Adrenal gland (tissue), 12 donors: ENCODE data around the gene MFSD2A. TPM values are rescaled to one million over a fixed set of nuclear protein-coding genes. Genes with fewer than 3 reads are reported as not detected.
A peak's percentile ranks its signal among the peaks of the same experiment; 100 is the strongest.
"Not testable (repeated sequence)": the region's sequence is repeated elsewhere in the genome, so short reads cannot be mapped to it uniquely, and the experiment has no call there.

Experiments
- DNase-seq, 7 donors: peaks; one replicate each; pipeline ENCODE4 v3.0.0-alpha.2; 2019 to 2020
- H3K27ac ChIP-seq, 5 donors: fragments of 200-600 bp; sonication (generic) in 4 of 5; 1 replicate in 3 of 5; 2 replicates in 2 of 5; pipeline versions ENCODE4 v1.5.1 to v1.8.0; 2016 to 2020; ENCODE audit warnings: mild to moderate bottlenecking in 1 of 5
- H3K27me3 ChIP-seq: fragments of 200-600 bp; 2 replicates; pipeline ENCODE4 v1.8.0; 2021
- H3K36me3 ChIP-seq, 2 donors: fragments of 200-600 bp; replicated peaks in 1 of 2; 1 replicate in 1 of 2; 2 replicates in 1 of 2; pipeline versions ENCODE4 v1.5.1 to v1.8.0; 2018 to 2022
- H3K4me1 ChIP-seq, 2 donors: fragments of 200-600 bp; replicated peaks in 1 of 2; 1 replicate in 1 of 2; 2 replicates in 1 of 2; pipeline versions ENCODE4 v1.5.1 to v1.8.0; 2018 to 2021
- H3K4me3 ChIP-seq, 4 donors: fragments of 200-600 bp; sonication (generic) in 3 of 4; one replicate each; pipeline ENCODE4 v1.5.1; 2016 to 2018
- H3K9me3 ChIP-seq, 3 donors: fragments of 200-600 bp; sonication (generic) in 1 of 3; replicated peaks in 1 of 3; 1 replicate in 2 of 3; 2 replicates in 1 of 3; pipeline versions ENCODE4 v1.5.1 to v1.8.0; 2016 to 2021
- CTCF ChIP-seq, 6 experiments: fragments of 450-650 bp in 4 of 6; fragments of 200-600 bp in 2 of 6; sonication (generic) in 1 of 6; IDR thresholded peaks; 1 replicate in 5 of 6; 2 replicates in 1 of 6; pipeline versions ENCODE4 v1.5.1 to v1.8.0; 2016 to 2021; ENCODE audit warnings: antibody characterized with exemption in 6 of 6, mild to moderate bottlenecking in 2 of 6, moderate library complexity in 1 of 6
- POLR2A ChIP-seq, 2 donors: fragments of 450-650 bp; IDR thresholded peaks; one replicate each; pipeline ENCODE4 v1.6.1; 2017; ENCODE audit warnings: antibody characterized with exemption in 2 of 2, mild to moderate bottlenecking in 2 of 2, moderate library complexity in 1 of 2
- WGBS, 4 donors: extraction: QIAGEN DNeasy Blood & Tissue Kit in 2 of 4; methylation state at CpG; one replicate each; pipeline versions ENCODE4 v1.1.5 to v1.1.7; 2013 to 2017; 5-methylcytosine and 5-hydroxymethylcytosine counted together
- intact Hi-C, 2 donors: fragments of 100-400 bp; cut with DNase I; formaldehyde crosslinking; loops; one replicate each; pipeline versions ENCODE4 v1.14.1 to v1.15.0; 2022 to 2023
- polyA plus RNA-seq, 3 donors: library from polyadenylated mRNA; stranded (reverse); fragments of 200-250 nt in 2 of 3; fragments of 350-450 nt in 1 of 3; fragmentation: Illumina TruSeq in 1 of 3; extraction: RNeasy Lipid Tissue Mini Kit (QIAGEN cat#74804) in 1 of 3; gene quantifications; one replicate each; pipeline ENCODE4 v1.2.3, GENCODE V29; 2013 to 2014
- total RNA-seq, 9 donors: library from RNA; depleted of rRNA in 4 of 9; stranded (reverse); fragments of >200 nt in 4 of 9; fragments of 120-200 nt in 1 of 9; fragmentation: NEBNext Ultra II Directional in 1 of 9; extraction: Animal tissue kit (Norgen Biotek cat#: 25700) in 1 of 9; gene quantifications; one replicate each; pipeline versions ENCODE4 v1.1.0 to v1.2.4, GENCODE V29; 2013 to 2023
- donor health status: healthy with polysubstance abuse.
- donor health status: Bipolar disorder and iron deficiency.
- donor health status: DM: yes; HTN: yes; CAD: no.
- donor health status: DM: no; HTN: no; CAD: no.
- donor health status: DM: no; HTN: no; CAD: no.
- donor health status: DM: yes; HTN: yes; CAD: no.

Gene MFSD2A
- total and polyA plus RNA-seq, 12 donors = 0.17 to 3.2 (median 1.3) TPM

- intact Hi-C loops = no loop called here
Measured at GRCh38 chr1:39959651-39960333, 4.8 kb downstream of the MFSD2A start.

GRCh38 chr1:39960431-39960958, 5.5 kb downstream of the MFSD2A start:
- Histone ChIP-seq H3K27ac (no peak overlapping the region), H3K36me3 (no peaks in the 10 kb centered on the region), H3K4me1 (peaks cover 7% of the 10 kb centered on the region in 2 donors), H3K4me3 (no peak overlapping the region), H3K9me3 (no peaks in the 10 kb centered on the region), H3K27me3 (no peaks in the 10 kb centered on the region)
- 56 to 73% (median 67%) methylated on average over 3 to 13 of the region's 13 CpGs for WGBS, 4 donors
- TF ChIP-seq CTCF (IDR thresholded peaks at IDR 0.05) (no peak), POLR2A (IDR thresholded peaks at IDR 0.05) (no peak)
- peak in 2 of 7 donors; percentile 16 to 58 for DNase-seq
- intact Hi-C loops = no loop called here

More at GRCh38 chr1:39959651-39960333, 4.8 kb downstream of the MFSD2A start:
- TF ChIP-seq POLR2A (IDR thresholded peaks at IDR 0.05) = no peak
- TF ChIP-seq CTCF (IDR thresholded peaks at IDR 0.05) = no peak
- Histone ChIP-seq H3K4me1 (peaks cover 12 to 14% of the 10 kb centered on the region in 2 donors), H3K4me3 (no peak overlapping the region), H3K27ac (no peak overlapping the region), H3K27me3 (no peaks in the 10 kb centered on the region), H3K9me3 (no peaks in the 10 kb centered on the region), H3K36me3 (no peaks in the 10 kb centered on the region)
- 80 to 88% (median 85%) methylated on average over 6 to 12 of the region's 12 CpGs for WGBS, 4 donors
- no peak for DNase-seq

- no peaks in the 10 kb centered on the region for H3K9me3 ChIP-seq
- no peak for TF ChIP-seq POLR2A (IDR thresholded peaks at IDR 0.05)
- no peak for TF ChIP-seq CTCF (IDR thresholded peaks at IDR 0.05)
- no peak overlapping the region for H3K4me3 ChIP-seq
- 93 to 96% (median 96%) methylated on average over 16 to 17 of the region's 17 CpGs for WGBS, 4 donors
- DNase-seq = no peak
- intact Hi-C loops = no loop called here
- no peak overlapping the region for H3K27ac ChIP-seq
- H3K4me1 ChIP-seq = no peaks in the 10 kb centered on the region
- no peaks in the 10 kb centered on the region for H3K27me3 ChIP-seq
- no peaks in the 10 kb centered on the region for H3K36me3 ChIP-seq
Measured at GRCh38 chr1:39962450-39962825, 7.5 kb downstream of the MFSD2A start.

GRCh38 chr1:39962964-39963363, 8.0 kb downstream of the MFSD2A start:
- intact Hi-C loops = not testable (repeated sequence)
- 86 to 97% (median 92%) methylated on average over 6 to 13 of the region's 13 CpGs for WGBS, 4 donors

GRCh38 chr1:39964552-39964951, 9.6 kb downstream of the MFSD2A start:
- H3K4me1 ChIP-seq = no peaks in the 10 kb centered on the region
- 94 to 98% (median 96%) methylated on average over 3 to 4 of the region's 4 CpGs for WGBS, 4 donors
- no peaks in the 10 kb centered on the region for H3K27me3 ChIP-seq
- intact Hi-C loops = no loop called here
- H3K36me3 ChIP-seq = no peaks in the 10 kb centered on the region
- H3K27ac ChIP-seq = no peak overlapping the region
- no peaks in the 10 kb centered on the region for H3K9me3 ChIP-seq
- TF ChIP-seq CTCF (IDR thresholded peaks at IDR 0.05) = no peak
- no peak for TF ChIP-seq POLR2A (IDR thresholded peaks at IDR 0.05)
- H3K4me3 ChIP-seq = no peak overlapping the region
- DNase-seq = no peak

More at GRCh38 chr1:39962964-39963363, 8.0 kb downstream of the MFSD2A start:
- DNase-seq, H3K9me3 ChIP-seq, H3K36me3 ChIP-seq, H3K27me3 ChIP-seq, H3K4me3 ChIP-seq, H3K4me1 ChIP-seq, H3K27ac ChIP-seq: not testable (repeated sequence)
